ENCODE data around the gene DNAL4. TPM values are rescaled to one million over a fixed set of nuclear protein-coding genes. Genes with fewer than 3 reads are reported as not detected.

The DNAL4 gene
- total and polyA plus RNA-seq, 2 donors (not counting 1 experiment from before 2014, with no cell fraction given) = 9.9 to 10.3 TPM

DNA sequence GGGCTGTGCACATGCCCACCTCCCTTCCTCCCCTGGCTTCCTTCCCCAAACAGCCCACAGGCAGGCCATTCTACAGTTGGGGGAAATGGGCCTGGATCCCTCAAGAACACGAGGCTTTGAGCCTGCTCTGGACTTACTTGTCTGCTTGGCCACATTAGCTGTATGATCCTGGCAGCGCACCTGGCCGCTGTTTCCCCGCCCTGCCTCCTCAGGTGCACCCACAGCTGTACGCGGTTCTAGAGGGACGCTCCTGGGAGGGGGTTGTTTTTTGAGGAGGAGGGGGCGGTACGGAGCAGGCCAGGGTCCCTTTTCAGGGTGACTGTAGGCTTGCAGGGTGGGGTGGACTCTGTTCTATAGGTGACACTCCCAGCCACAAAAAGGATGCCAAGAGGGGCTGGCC is 26.6 kb downstream of the DNAL4 start:
- Mint-ChIP-seq H3K27ac (no peak overlapping the region), H3K27me3 (no peaks in the 10 kb centered on the region), H3K4me1 (peaks cover 6% of the 10 kb centered on the region), H3K4me3 (no peak overlapping the region), H3K9me3 (ENCODE audit: insufficient read depth) (no peaks in the 10 kb centered on the region)
- no peak overlapping the region for H3K9ac ChIP-seq (ENCODE audit: low read length)
- TF ChIP-seq, protein P1, sequence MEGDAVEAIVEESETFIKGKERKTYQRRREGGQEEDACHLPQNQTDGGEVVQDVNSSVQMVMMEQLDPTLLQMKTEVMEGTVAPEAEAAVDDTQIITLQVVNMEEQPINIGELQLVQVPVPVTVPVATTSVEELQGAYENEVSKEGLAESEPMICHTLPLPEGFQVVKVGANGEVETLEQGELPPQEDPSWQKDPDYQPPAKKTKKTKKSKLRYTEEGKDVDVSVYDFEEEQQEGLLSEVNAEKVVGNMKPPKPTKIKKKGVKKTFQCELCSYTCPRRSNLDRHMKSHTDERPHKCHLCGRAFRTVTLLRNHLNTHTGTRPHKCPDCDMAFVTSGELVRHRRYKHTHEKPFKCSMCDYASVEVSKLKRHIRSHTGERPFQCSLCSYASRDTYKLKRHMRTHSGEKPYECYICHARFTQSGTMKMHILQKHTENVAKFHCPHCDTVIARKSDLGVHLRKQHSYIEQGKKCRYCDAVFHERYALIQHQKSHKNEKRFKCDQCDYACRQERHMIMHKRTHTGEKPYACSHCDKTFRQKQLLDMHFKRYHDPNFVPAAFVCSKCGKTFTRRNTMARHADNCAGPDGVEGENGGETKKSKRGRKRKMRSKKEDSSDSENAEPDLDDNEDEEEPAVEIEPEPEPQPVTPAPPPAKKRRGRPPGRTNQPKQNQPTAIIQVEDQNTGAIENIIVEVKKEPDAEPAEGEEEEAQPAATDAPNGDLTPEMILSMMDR (IDR thresholded peaks at IDR 0.05) = no peak
- TF ChIP-seq EZH2 (IDR thresholded peaks at IDR 0.05; ENCODE audit: borderline replicate concordance, insufficient read depth, low read depth, low read length, poor library complexity, severe bottlenecking) = no peak
- no peaks in the 10 kb centered on the region for H3K27me3 ChIP-seq (replicated peaks in 1 of 4; ENCODE audit: control extremely low read depth in 1 of 4, control insufficient read depth in 3 of 4, insufficient read depth in 4 of 4, low read length in 3 of 4)
- no peak overlapping the region for H3K4me2 ChIP-seq (replicated peaks; ENCODE audit: low read depth, low read length, poor library complexity, severe bottlenecking)
- ATAC-seq (ENCODE audit: low read depth) (no peak), DNase-seq (no peak)
- no peaks in the 10 kb centered on the region for H3K36me3 ChIP-seq (replicated peaks in 1 of 2; ENCODE audit: control extremely low read depth in 1 of 2, control insufficient read depth in 1 of 2, extremely low read depth in 1 of 2, insufficient read depth in 2 of 2, low read length in 1 of 2)
- intact Hi-C loops (cut with micrococcal nuclease) = no loop called here
- no peak overlapping the region for H2AFZ ChIP-seq (ENCODE audit: insufficient read depth, low read depth, low read length, poor library complexity, severe bottlenecking)
- no peak overlapping the region for H3K4me3 ChIP-seq (ENCODE audit: control extremely low read depth in 1 of 5, extremely low read depth in 1 of 5, insufficient read depth in 1 of 5, low read depth in 2 of 5, low read length in 4 of 5)
- WGBS (ENCODE audit: insufficient coverage) = 81% methylated on average over 9 of the region's 9 CpGs
- no peaks in the 10 kb centered on the region for H4K20me1 ChIP-seq (ENCODE audit: control insufficient read depth, insufficient read depth, low read length, poor library complexity, severe bottlenecking)
- no peaks in the 10 kb centered on the region for H3K79me2 ChIP-seq (ENCODE audit: control insufficient read depth, insufficient read depth, low read length)
- ChIA-PET CTCF (interaction anchor here (0.7 to 7.0 kb wide), 7 partner anchors 8 to 950 kb away, joined by 3 to 81 read pairs (median 4); no protein-coding TSS in a partner anchor), POLR2A (interaction anchor here (0.7 kb wide), 2 partner anchors 11 to 104 kb away, joined by 5 to 6 read pairs; no protein-coding TSS in a partner anchor)
- H3K9me3 ChIP-seq (ENCODE audit: control extremely low read depth in 1 of 3, control insufficient read depth in 2 of 3, insufficient read depth in 1 of 3, low read length in 2 of 3) = no peaks in the 10 kb centered on the region
- no peak overlapping the region for H3K27ac ChIP-seq (ENCODE audit: low read length in 2 of 2)
- no peaks in the 10 kb centered on the region for H3K4me1 ChIP-seq (ENCODE audit: control insufficient read depth in 2 of 2, insufficient read depth in 2 of 2, low read length in 2 of 2)

DNA sequence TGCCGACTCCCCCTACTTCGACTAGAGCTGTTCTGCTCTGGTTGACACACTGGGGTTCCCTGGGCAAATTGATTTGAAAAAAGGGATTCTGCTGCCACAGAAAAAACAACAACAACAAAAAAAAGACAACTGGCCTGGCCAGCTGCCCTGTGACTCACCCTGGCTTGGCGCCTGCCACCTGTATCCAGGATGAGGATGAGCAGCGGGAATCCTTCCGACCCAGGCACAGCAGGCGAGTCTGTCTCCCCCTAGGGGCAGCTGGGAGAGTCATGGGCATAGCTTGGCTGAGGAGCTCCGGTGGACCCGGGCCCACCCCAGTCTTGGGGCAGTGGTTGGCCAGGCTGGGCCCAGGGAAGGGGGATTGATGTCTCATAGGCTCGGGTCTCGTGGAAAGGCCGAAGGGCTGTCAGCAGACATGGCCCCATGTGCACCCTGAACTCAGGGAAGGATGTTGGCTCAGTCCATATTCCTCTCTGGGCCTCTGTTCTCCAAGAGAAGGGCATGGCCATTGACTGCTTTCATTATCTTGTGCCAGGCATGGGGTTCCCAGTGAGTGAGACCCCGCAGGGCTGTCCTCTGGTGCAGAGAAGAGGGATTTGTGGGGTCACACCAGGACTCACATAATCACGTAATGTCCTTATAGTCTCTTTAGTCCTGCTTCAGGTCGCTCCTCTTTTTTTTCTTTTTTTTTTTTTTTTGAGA is 27.7 kb downstream of the DNAL4 start:
- DNase-seq = peak; percentile 58
- Histone ChIP-seq H3K9me3 (ENCODE audit: control extremely low read depth in 1 of 3, control insufficient read depth in 2 of 3, insufficient read depth in 1 of 3, low read length in 2 of 3) (no peaks in the 10 kb centered on the region), H3K27ac (ENCODE audit: low read length in 2 of 2) (no peak overlapping the region), H4K20me1 (ENCODE audit: control insufficient read depth, insufficient read depth, low read length, poor library complexity, severe bottlenecking) (no peaks in the 10 kb centered on the region), H3K4me2 (replicated peaks; ENCODE audit: low read depth, low read length, poor library complexity, severe bottlenecking) (peak overlapping the region; percentile 19), H3K79me2 (ENCODE audit: control insufficient read depth, insufficient read depth, low read length) (no peaks in the 10 kb centered on the region), H2AFZ (ENCODE audit: insufficient read depth, low read depth, low read length, poor library complexity, severe bottlenecking) (no peak overlapping the region), H3K4me1 (ENCODE audit: control insufficient read depth in 2 of 2, insufficient read depth in 2 of 2, low read length in 2 of 2) (peaks cover 3 to 4% of the 10 kb centered on the region in 2 donors), H3K4me3 (ENCODE audit: control extremely low read depth in 1 of 5, extremely low read depth in 1 of 5, insufficient read depth in 1 of 5, low read depth in 2 of 5, low read length in 4 of 5) (no peak overlapping the region), H3K9ac (ENCODE audit: low read length) (no peak overlapping the region), H3K27me3 (replicated peaks in 1 of 4; ENCODE audit: control extremely low read depth in 1 of 4, control insufficient read depth in 3 of 4, insufficient read depth in 4 of 4, low read length in 3 of 4) (no peaks in the 10 kb centered on the region), H3K36me3 (replicated peaks in 1 of 2; ENCODE audit: control extremely low read depth in 1 of 2, control insufficient read depth in 1 of 2, extremely low read depth in 1 of 2, insufficient read depth in 2 of 2, low read length in 1 of 2) (no peaks in the 10 kb centered on the region)
- ATAC-seq (ENCODE audit: low read depth) = peak; percentile 50
- no peak for TF ChIP-seq EZH2 (IDR thresholded peaks at IDR 0.05; ENCODE audit: borderline replicate concordance, insufficient read depth, low read depth, low read length, poor library complexity, severe bottlenecking)
- TF ChIP-seq, protein P1 (IDR thresholded peaks at IDR 0.05) = peak; percentile 72
- intact Hi-C loops (cut with micrococcal nuclease) = loop anchor here (1.0 kb wide), 1 partner anchor 33 kb away; no protein-coding TSS in a partner anchor
- 61% methylated on average over 11 of the region's 14 CpGs for WGBS (ENCODE audit: insufficient coverage)
- ChIA-PET CTCF (interaction anchor here (0.7 to 7.0 kb wide), 21 partner anchors 7 to 949 kb away, joined by 3 to 81 read pairs (median 4); no protein-coding TSS in a partner anchor), POLR2A (interaction anchor here (0.7 to 1.0 kb wide), 3 partner anchors 10 to 105 kb away, joined by 3 to 6 read pairs (median 5); no protein-coding TSS in a partner anchor)
- Mint-ChIP-seq H3K4me3 (no peak overlapping the region), H3K9me3 (ENCODE audit: insufficient read depth) (no peaks in the 10 kb centered on the region), H3K27ac (no peak overlapping the region), H3K27me3 (no peaks in the 10 kb centered on the region), H3K4me1 (peaks cover 6% of the 10 kb centered on the region)

Measured in B cell (primary cell).